BJ (cell line): ENCODE results near the gene PDS5A. TPM values are rescaled to one million over a fixed set of nuclear protein-coding genes. Genes with fewer than 3 reads are reported as not detected.
"Not testable (repeated sequence)": the region's sequence is repeated elsewhere in the genome, so short reads cannot be mapped to it uniquely, and the experiment has no call there.

Experiments
- CTCF ChIA-PET: fragments of 350-600 bp; formaldehyde crosslinking; extraction: SDS; loops from one replicate; lab custom pipeline; 2021; ENCODE audit warnings: antibody characterized with exemption, inconsistent platforms; lab: Yijun Ruan, JAX
- POLR2A ChIA-PET: fragments of 300-600 bp; sonication (Branson Sonifier 250); formaldehyde crosslinking; extraction: SDS; loops from one replicate; lab custom pipeline; 2021; ENCODE audit warnings: antibody characterized with exemption; lab: Charles Lee
- DNase-seq: peaks from one replicate; pipeline ENCODE4 v3.0.0-alpha.2; 2011; ENCODE audit warnings: low read depth
- H3K27me3 ChIP-seq: 2 replicates; pipeline ENCODE4 v1.6.0; 2011; ENCODE audit warnings: low read length; ENCODE audit not compliant: control insufficient read depth, insufficient read depth
- H3K36me3 ChIP-seq: 2 replicates; pipeline ENCODE4 v1.5.1; 2011; ENCODE audit warnings: low read length; ENCODE audit not compliant: control insufficient read depth, insufficient read depth
- H3K4me3 ChIP-seq: 2 replicates; pipeline ENCODE4 v1.5.1; 2011; ENCODE audit warnings: low read depth, mild to moderate bottlenecking, control low read depth, low read length
- CTCF ChIP-seq: IDR thresholded peaks from 2 replicates; pipeline ENCODE4 v1.5.1; 2011; ENCODE audit warnings: low read depth, mild to moderate bottlenecking, control low read depth, inconsistent platforms, low read length, moderate library complexity; ENCODE audit not compliant: insufficient read depth
- polyA plus RNA-seq: library from polyadenylated mRNA; depleted of rRNA; stranded (reverse); fragments of >200 nt; gene quantifications from 2 replicates; pipeline ENCODE4 v1.2.3, GENCODE V29; 2011

Gene PDS5A
- polyA plus RNA-seq, 1 experiment = 17.8 TPM

DNA sequence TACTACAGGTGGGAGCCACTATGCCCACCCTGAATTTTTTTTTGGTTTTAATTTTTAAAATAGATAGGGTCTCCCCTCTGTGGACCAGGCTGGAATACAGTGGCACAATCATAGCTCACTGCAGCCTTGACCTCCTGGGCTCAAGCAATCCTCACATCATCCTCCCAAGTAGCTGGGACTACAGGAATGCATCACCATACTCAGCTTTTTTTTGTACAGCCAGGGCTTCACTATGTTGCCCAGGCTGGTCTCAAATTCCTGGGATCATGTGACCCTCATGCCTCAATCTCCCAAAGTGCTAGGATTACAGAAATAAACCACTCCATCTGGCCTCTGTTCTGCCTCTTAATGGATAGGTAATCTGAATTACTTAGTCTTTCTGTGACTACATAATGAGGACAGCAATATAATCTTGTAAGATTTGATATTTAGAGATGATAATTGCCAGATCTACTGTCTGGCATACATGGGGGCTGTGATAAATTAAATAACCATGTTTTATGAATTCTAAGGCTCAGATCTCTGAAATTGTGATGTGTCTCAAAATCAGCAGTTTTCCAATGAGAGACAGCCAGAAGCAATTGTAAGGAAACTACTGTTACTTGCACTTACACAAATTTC lies 26.7 kb downstream of the PDS5A start:
- H3K4me3 ChIP-seq = no peak overlapping the region
- H3K27me3 ChIP-seq = no peaks in the 10 kb centered on the region
- DNase-seq = no peak
- ChIA-PET POLR2A (interaction anchor here (0.6 kb wide), 1 partner anchor 63 kb away, joined by 8 read pairs; no protein-coding TSS in a partner anchor), CTCF (interaction anchor here (0.7 kb wide), 2 partner anchors 246 to 297 kb away, joined by 3 read pairs; no protein-coding TSS in a partner anchor)
- H3K36me3 ChIP-seq = no peaks in the 10 kb centered on the region
- no peak for TF ChIP-seq CTCF

GRCh38 chr4:39947963-39948362 lies 29.7 kb downstream of the PDS5A start:
- no peak overlapping the region for H3K4me3 ChIP-seq
- no peak for TF ChIP-seq CTCF
- H3K27me3 ChIP-seq = no peaks in the 10 kb centered on the region
- DNase-seq = no peak
- no peaks in the 10 kb centered on the region for H3K36me3 ChIP-seq
- CTCF ChIA-PET = interaction anchor here (1.4 kb wide), 1 partner anchor 15 kb away, joined by 3 read pairs; no protein-coding TSS in a partner anchor
- POLR2A ChIA-PET = no interaction called here

- ChIA-PET POLR2A (no interaction called here), CTCF (interaction anchor here (1.4 kb wide), 1 partner anchor 14 kb away, joined by 3 read pairs; no protein-coding TSS in a partner anchor)
- TF ChIP-seq CTCF = no peak
- H3K36me3 ChIP-seq = no peaks in the 10 kb centered on the region
- no peaks in the 10 kb centered on the region for H3K27me3 ChIP-seq
- H3K4me3 ChIP-seq = no peak overlapping the region
- no peak for DNase-seq
Measured at GRCh38 chr4:39947417-39947816, 30.3 kb downstream of the PDS5A start.

DNA sequence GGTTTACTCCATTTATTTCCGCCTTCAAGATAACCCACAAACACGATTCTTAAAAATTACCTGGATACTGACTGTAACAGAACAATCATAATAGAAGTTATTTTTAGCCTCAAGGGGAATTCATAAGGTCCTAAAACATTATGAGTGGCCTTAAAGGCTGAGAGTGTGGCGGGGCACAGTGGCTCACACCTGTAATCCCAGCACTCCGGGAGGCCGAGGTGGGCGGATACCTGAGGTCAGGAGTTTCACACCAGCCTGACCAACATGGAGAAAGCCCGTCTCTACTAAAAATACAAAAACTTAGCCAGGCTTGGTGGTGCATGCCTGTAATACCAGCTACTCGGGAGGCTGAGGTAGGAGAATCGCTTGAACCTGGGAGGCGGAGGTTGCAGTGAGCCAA lies 33.5 kb downstream of the PDS5A start:
- H3K27me3 ChIP-seq, H3K36me3 ChIP-seq, CTCF ChIA-PET, POLR2A ChIA-PET, DNase-seq, H3K4me3 ChIP-seq: not testable (repeated sequence)

DNA sequence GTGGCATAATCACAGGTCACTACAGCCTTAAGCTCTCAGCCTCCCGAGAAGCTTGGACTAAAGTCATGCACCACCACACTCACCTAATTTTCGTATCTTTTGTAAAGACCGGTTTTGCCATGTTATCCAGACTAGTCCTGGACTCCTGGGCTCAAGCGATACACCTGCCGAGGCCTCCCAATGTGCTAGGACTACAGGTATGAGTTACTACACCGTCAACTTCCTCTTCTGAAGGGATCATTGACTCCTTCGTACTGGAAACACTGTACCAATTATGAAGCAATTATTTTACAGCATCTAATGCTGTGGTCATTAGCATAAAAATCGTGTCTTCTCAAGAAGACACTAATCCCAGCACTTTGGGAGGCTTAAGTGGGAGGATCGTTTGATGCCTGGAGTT lies 35.2 kb downstream of the PDS5A start:
- Histone ChIP-seq H3K4me3 (no peak overlapping the region), H3K36me3 (no peaks in the 10 kb centered on the region), H3K27me3 (no peaks in the 10 kb centered on the region)
- no peak for DNase-seq
- ChIA-PET CTCF (no interaction called here), POLR2A (no interaction called here)
- no peak for TF ChIP-seq CTCF

GRCh38 chr4:39941682-39942217 lies 36.0 kb downstream of the PDS5A start:
- no peak for TF ChIP-seq CTCF
- ChIA-PET POLR2A (no interaction called here), CTCF (no interaction called here)
- no peak for DNase-seq
- H3K36me3 ChIP-seq = no peaks in the 10 kb centered on the region
- no peak overlapping the region for H3K4me3 ChIP-seq
- H3K27me3 ChIP-seq = no peaks in the 10 kb centered on the region
